Measurements from ENCODE around the gene LCN6. TPM values are rescaled to one million over a fixed set of nuclear protein-coding genes. Genes with fewer than 3 reads are reported as not detected.

LCN6 gene
- total and polyA plus RNA-seq, 2 of the 13 experiments (the other 11 are each of a cell fraction or from before 2014, with no cell fraction given): not detected

DNA sequence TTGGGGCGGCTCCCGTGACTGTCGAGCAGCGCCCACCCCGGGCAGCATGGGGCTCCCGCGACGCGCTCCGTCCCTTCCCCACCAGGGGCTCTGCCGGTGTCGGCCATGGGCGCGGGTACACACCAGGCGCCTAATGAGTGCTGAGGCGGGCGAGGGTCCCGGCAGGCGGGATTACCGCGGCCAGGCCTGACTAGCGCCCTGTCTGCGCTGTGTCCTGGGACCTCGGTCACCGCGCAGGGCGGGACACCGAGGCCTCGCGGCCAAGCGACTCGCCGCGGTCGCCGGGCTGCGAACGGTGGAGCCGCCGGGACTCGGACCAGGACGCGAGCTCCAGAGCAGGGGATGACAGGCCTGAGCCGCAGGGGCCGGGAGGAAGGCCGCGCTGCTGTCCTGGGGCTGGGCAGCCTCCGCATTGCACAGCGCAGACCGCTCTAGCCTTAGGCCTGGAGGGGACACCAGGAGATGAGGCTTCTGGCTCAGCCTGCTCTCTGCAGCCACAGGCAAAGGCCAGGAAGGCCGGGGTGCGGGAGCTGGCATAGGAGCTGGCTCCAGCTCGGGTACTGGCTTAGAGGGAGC, 19.7 kb downstream of the LCN6 start (continued):
- TF ChIP-seq MIXL1 (CRISPR knock-in tag; IDR thresholded peaks at IDR 0.05) (no peak), IRF2 (CRISPR knock-in tag; IDR thresholded peaks at IDR 0.05) (no peak), ZFP36 (IDR thresholded peaks at IDR 0.05; ENCODE audit: borderline replicate concordance, low read depth, low read length, partially characterized antibody) (no peak), ZNF749 (CRISPR knock-in tag; IDR thresholded peaks at IDR 0.05; ENCODE audit: borderline replicate concordance) (no peak), SMAD9 (CRISPR knock-in tag; IDR thresholded peaks at IDR 0.05) (no peak), USF2 (IDR thresholded peaks at IDR 0.05; ENCODE audit: low read depth, low read length) (no peak), USF2 (CRISPR knock-in tag; IDR thresholded peaks at IDR 0.05; ENCODE audit: borderline replicate concordance) (no peak), NPAS2 (CRISPR knock-in tag; IDR thresholded peaks at IDR 0.05; ENCODE audit: borderline replicate concordance) (no peak), ELF3 (CRISPR knock-in tag; IDR thresholded peaks at IDR 0.05) (no peak), ZNF607 (CRISPR knock-in tag; IDR thresholded peaks at IDR 0.05; ENCODE audit: borderline replicate concordance) (no peak; the same call in 1 of the 2 replicates), MAFK (conservative IDR thresholded peaks at IDR 0.05 in 1 of 2, IDR thresholded peaks at IDR 0.05 in 1 of 2; ENCODE audit: low read length in 2 of 2) (no peak), ZNF672 (CRISPR knock-in tag; IDR thresholded peaks at IDR 0.05) (no peak), ZNF101 (CRISPR knock-in tag; IDR thresholded peaks at IDR 0.05; ENCODE audit: borderline replicate concordance, low read depth) (no peak), XRCC5 (optimal IDR thresholded peaks at IDR 0.05; ENCODE audit: low read length) (peak; percentile 3), BRD4 (CRISPR knock-in tag; IDR thresholded peaks at IDR 0.05) (peak; percentile 76; the same call in 1 of the 2 replicates), SNAPC5 (CRISPR knock-in tag; IDR thresholded peaks at IDR 0.05; ENCODE audit: borderline replicate concordance) (no peak), REXO4 (CRISPR knock-in tag; IDR thresholded peaks at IDR 0.05; ENCODE audit: borderline replicate concordance) (peak; percentile 76)
- TF ChIP-seq, protein P1, sequence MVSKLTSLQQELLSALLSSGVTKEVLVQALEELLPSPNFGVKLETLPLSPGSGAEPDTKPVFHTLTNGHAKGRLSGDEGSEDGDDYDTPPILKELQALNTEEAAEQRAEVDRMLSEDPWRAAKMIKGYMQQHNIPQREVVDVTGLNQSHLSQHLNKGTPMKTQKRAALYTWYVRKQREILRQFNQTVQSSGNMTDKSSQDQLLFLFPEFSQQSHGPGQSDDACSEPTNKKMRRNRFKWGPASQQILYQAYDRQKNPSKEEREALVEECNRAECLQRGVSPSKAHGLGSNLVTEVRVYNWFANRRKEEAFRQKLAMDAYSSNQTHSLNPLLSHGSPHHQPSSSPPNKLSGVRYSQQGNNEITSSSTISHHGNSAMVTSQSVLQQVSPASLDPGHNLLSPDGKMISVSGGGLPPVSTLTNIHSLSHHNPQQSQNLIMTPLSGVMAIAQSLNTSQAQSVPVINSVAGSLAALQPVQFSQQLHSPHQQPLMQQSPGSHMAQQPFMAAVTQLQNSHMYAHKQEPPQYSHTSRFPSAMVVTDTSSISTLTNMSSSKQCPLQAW (CRISPR knock-in tag; IDR thresholded peaks at IDR 0.05): no peak
- TF ChIP-seq, protein P2, sequence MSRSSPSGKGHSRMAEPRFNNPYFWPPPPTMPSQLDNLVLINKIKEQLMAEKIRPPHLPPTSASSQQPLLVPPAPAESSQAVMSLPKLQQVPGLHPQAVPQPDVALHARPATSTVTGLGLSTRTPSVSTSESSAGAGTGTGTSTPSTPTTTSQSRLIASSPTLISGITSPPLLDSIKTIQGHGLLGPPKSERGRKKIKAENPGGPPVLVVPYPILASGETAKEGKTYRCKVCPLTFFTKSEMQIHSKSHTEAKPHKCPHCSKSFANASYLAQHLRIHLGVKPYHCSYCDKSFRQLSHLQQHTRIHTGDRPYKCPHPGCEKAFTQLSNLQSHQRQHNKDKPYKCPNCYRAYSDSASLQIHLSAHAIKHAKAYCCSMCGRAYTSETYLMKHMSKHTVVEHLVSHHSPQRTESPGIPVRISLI (CRISPR knock-in tag; IDR thresholded peaks at IDR 0.05; ENCODE audit: borderline replicate concordance): 0 out of 2 replicates have a peak, but pooled peaks have one; percentile 0
- TF ChIP-seq, protein P3, sequence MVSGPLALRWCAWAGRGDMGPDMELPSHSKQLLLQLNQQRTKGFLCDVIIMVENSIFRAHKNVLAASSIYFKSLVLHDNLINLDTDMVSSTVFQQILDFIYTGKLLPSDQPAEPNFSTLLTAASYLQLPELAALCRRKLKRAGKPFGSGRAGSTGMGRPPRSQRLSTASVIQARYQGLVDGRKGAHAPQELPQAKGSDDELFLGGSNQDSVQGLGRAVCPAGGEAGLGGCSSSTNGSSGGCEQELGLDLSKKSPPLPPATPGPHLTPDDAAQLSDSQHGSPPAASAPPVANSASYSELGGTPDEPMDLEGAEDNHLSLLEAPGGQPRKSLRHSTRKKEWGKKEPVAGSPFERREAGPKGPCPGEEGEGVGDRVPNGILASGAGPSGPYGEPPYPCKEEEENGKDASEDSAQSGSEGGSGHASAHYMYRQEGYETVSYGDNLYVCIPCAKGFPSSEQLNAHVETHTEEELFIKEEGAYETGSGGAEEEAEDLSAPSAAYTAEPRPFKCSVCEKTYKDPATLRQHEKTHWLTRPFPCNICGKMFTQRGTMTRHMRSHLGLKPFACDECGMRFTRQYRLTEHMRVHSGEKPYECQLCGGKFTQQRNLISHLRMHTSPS (CRISPR knock-in tag; IDR thresholded peaks at IDR 0.05; ENCODE audit: low read depth): no peak
- TF ChIP-seq, protein P4, sequence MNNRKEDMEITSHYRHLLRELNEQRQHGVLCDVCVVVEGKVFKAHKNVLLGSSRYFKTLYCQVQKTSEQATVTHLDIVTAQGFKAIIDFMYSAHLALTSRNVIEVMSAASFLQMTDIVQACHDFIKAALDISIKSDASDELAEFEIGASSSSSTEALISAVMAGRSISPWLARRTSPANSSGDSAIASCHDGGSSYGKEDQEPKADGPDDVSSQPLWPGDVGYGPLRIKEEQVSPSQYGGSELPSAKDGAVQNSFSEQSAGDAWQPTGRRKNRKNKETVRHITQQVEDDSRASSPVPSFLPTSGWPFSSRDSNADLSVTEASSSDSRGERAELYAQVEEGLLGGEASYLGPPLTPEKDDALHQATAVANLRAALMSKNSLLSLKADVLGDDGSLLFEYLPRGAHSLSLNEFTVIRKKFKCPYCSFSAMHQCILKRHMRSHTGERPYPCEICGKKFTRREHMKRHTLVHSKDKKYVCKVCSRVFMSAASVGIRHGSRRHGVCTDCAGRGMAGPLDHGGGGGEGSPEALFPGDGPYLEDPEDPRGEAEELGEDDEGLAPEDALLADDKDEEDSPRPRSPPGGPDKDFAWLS (CRISPR knock-in tag; IDR thresholded peaks at IDR 0.05; ENCODE audit: borderline replicate concordance): no peak
